HEK293 (cell line): Measurements from ENCODE around the gene EML1.

Experiments used
- CTCF ChIA-PET: fragments of 350-600 bp; formaldehyde crosslinking; extraction: SDS; loops from one replicate; lab custom pipeline; 2021; ENCODE audit warnings: antibody characterized with exemption; lab: Yijun Ruan, JAX
- POLR2A ChIA-PET: fragments of 300-600 bp; formaldehyde crosslinking; extraction: SDS; loops from one replicate; lab custom pipeline; 2020; ENCODE audit warnings: antibody characterized with exemption, inconsistent platforms; lab: Yijun Ruan, JAX
- H3K27ac ChIP-seq: fragments of 200-500 bp; sonication (Bioruptor generic); 2 replicates; pipeline ENCODE4 v1.5.1; 2014; ENCODE audit warnings: low read depth, low read length, control low read depth, inconsistent platforms; ENCODE audit errors: extremely low read depth
- H3K36me3 ChIP-seq, 2 experiments: fragments of 200-500 bp in 1 of 2; sonication (Bioruptor generic) in 1 of 2; 1 replicate in 1 of 2; 2 replicates in 1 of 2; pipeline ENCODE4 v1.5.1; 2014 to 2017; ENCODE audit warnings: inconsistent platforms in 2 of 2, low read length in 2 of 2; ENCODE audit not compliant: control insufficient read depth in 2 of 2, insufficient read depth in 1 of 2
- H3K4me1 ChIP-seq: fragments of 200-500 bp; sonication (Bioruptor generic); 2 replicates; pipeline ENCODE4 v1.5.1; 2014; ENCODE audit warnings: mild to moderate bottlenecking, low read length, inconsistent platforms; ENCODE audit not compliant: control insufficient read depth, insufficient read depth
- H3K4me3 ChIP-seq: 2 replicates; pipeline ENCODE4 v1.5.1; 2011; ENCODE audit warnings: low read depth, mild to moderate bottlenecking, control low read depth, low read length, moderate library complexity
- H3K9me3 ChIP-seq: fragments of 200-500 bp; sonication (Bioruptor generic); 2 replicates; pipeline ENCODE4 v1.5.1; 2014; ENCODE audit warnings: low read depth, low read length, inconsistent platforms; ENCODE audit not compliant: control insufficient read depth, insufficient read depth
- EGR2 ChIP-seq: fragments of 450-650 bp; formaldehyde crosslinking; IDR thresholded peaks from 2 replicates; pipeline ENCODE4 v1.5.1; 2016; ENCODE audit warnings: low read depth, missing biosample characterization, missing genetic modification characterization
- GLIS1 ChIP-seq: fragments of 450-650 bp; formaldehyde crosslinking; IDR thresholded peaks from 2 replicates; pipeline ENCODE4 v1.5.1; 2016; ENCODE audit warnings: missing biosample characterization, missing genetic modification characterization
- GLIS2 ChIP-seq: fragments of 450-650 bp; formaldehyde crosslinking; IDR thresholded peaks from 2 replicates; pipeline ENCODE4 v1.5.1; 2016; ENCODE audit warnings: missing biosample characterization, missing genetic modification characterization
- KLF1 ChIP-seq: fragments of 450-650 bp; formaldehyde crosslinking; IDR thresholded peaks from 2 replicates; pipeline ENCODE4 v1.5.1; 2016; ENCODE audit warnings: missing biosample characterization, missing genetic modification characterization
- YY2 ChIP-seq: fragments of 450-650 bp; formaldehyde crosslinking; IDR thresholded peaks from 2 replicates; pipeline ENCODE4 v1.5.1; 2016; ENCODE audit warnings: missing biosample characterization, missing genetic modification characterization
- ZBTB20 ChIP-seq: fragments of 450-650 bp; formaldehyde crosslinking; IDR thresholded peaks from 2 replicates; pipeline ENCODE4 v1.5.1; 2016; ENCODE audit warnings: missing biosample characterization, missing genetic modification characterization
- ZBTB8A ChIP-seq: fragments of 450-650 bp; formaldehyde crosslinking; IDR thresholded peaks from 2 replicates; pipeline ENCODE4 v1.5.1; 2016; ENCODE audit warnings: missing biosample characterization, missing genetic modification characterization
- ZIC2 ChIP-seq: fragments of 450-650 bp; formaldehyde crosslinking; IDR thresholded peaks from 2 replicates; pipeline ENCODE4 v1.5.1; 2016; ENCODE audit warnings: missing biosample characterization, missing genetic modification characterization
- ZNF114 ChIP-seq: fragments of 450-650 bp; formaldehyde crosslinking; IDR thresholded peaks from 2 replicates; pipeline ENCODE4 v1.5.0; 2017; ENCODE audit warnings: missing biosample characterization, missing genetic modification characterization
- ZNF600 ChIP-seq: fragments of 450-650 bp; formaldehyde crosslinking; IDR thresholded peaks from 2 replicates; pipeline ENCODE4 v1.5.1; 2016; ENCODE audit warnings: missing biosample characterization, missing genetic modification characterization
- ZNF747 ChIP-seq: fragments of 450-650 bp; formaldehyde crosslinking; IDR thresholded peaks from 2 replicates; pipeline ENCODE4 v1.5.1; 2016; ENCODE audit warnings: missing biosample characterization, missing genetic modification characterization
- ZNF791 ChIP-seq: fragments of 450-650 bp; formaldehyde crosslinking; IDR thresholded peaks from 2 replicates; pipeline ENCODE4 v1.5.1; 2016; ENCODE audit warnings: missing biosample characterization, missing genetic modification characterization
- ZXDB ChIP-seq: fragments of 450-650 bp; formaldehyde crosslinking; IDR thresholded peaks from 2 replicates; pipeline ENCODE4 v1.5.1; 2016; ENCODE audit warnings: missing biosample characterization, missing genetic modification characterization
- TF ChIP-seq, protein P1 (sequence below): fragments of 450-650 bp; formaldehyde crosslinking; IDR thresholded peaks from 2 replicates; pipeline ENCODE4 v1.5.1; 2017; ENCODE audit warnings: missing biosample characterization, missing genetic modification characterization
- TF ChIP-seq, protein P2 (sequence below): fragments of 450-650 bp; formaldehyde crosslinking; IDR thresholded peaks from 2 replicates; pipeline ENCODE4 v1.5.1; 2016; ENCODE audit warnings: missing biosample characterization, missing genetic modification characterization
- TF ChIP-seq, protein P3 (sequence below): fragments of 450-650 bp; formaldehyde crosslinking; IDR thresholded peaks from 2 replicates; pipeline ENCODE4 v1.5.1; 2016; ENCODE audit warnings: missing biosample characterization, missing genetic modification characterization
- TF ChIP-seq, protein P4 (sequence below): fragments of 450-650 bp; IDR thresholded peaks from 2 replicates; pipeline ENCODE4 v1.5.1; 2018; ENCODE audit warnings: missing biosample characterization, missing genetic modification characterization
- TF ChIP-seq, protein P5 (sequence below): fragments of 450-650 bp; formaldehyde crosslinking; IDR thresholded peaks from 2 replicates; pipeline ENCODE4 v1.5.1; 2016; ENCODE audit warnings: missing biosample characterization, missing genetic modification characterization
- TF ChIP-seq, protein P6 (sequence below): fragments of 450-650 bp; formaldehyde crosslinking; IDR thresholded peaks from 2 replicates; pipeline ENCODE4 v1.5.1; 2016; ENCODE audit warnings: missing biosample characterization, missing genetic modification characterization

The EML1 gene

DNA sequence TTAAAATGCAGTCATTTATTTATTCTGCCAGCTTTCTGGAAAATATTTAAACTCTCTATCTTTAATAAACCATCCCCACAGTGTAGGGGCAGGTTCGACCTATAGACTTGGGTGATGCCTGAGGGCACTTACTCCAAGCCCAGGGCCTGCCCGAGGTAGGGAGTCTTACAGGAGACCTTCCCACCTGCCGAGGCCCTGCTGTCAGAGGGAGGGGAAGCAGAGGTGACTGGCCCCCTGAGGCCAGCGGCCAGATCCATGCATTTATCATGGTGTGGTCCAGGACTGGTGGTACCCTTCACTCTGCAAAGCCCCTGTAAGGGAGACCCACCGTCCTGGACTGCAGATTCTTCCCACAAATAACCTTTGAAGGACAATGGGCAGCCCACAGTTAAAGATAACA, 7.6 kb downstream of the EML1 start:
- CTCF ChIA-PET, result no interaction called here

DNA sequence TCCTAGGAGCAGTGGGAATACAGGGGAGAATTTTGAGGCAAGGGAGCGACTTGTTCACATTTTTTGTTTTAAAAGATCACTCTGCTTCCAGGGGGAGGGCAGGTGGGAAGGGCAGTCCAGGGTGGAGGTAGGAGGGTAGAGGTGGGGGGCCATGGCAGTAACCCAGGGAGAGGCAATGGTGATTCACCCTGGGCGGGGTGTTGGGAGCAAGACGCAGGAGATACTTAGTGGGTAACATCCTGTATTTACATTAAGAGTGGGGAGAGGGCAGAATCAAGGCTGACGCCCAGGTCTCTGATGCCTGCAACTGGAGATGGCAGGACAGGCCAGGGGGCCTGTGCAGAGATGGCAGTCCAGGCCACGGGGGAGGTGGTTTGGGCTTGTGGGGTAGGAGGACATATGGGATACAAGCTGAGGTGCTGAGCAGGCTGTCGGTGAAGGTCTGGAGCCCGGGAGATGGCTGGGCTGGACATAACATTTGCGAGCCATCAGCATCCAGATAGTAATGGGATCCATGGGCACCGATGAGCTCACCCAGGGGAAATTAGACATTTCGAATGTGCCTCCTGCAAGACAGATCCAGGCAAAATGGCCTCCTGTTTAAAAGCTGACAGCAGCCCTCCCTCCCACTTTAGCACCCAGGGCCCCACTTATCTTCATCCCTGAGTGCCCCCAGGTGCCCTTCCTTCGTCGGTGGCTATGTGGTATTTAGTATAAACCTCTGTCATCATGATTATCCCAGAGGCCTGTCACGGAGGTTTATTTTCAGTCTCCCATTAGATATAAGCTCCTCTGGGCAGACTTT, 9.3 kb downstream of the EML1 start:
- Histone ChIP-seq H3K9me3 (no peaks in the 10 kb centered on the region), H3K4me3 (no peak overlapping the region), H3K36me3 (no peaks in the 10 kb centered on the region), H3K27ac (no peak overlapping the region; the same call in 1 of the 2 replicates), H3K4me1 (peaks cover 32% of the 10 kb centered on the region)
- CTCF ChIA-PET, result interaction anchor here (0.8 kb wide), 1 partner anchor 11 kb away, joined by 4 read pairs; no protein-coding TSS in a partner anchor
- POLR2A ChIA-PET, result no interaction called here
- TF ChIP-seq GLIS2 (tag by site-specific recombination), result peak; percentile 47; the same call in 1 of the 2 replicates
- peak; percentile 90 for TF ChIP-seq KLF1 (tag by site-specific recombination)
- TF ChIP-seq, protein P1, sequence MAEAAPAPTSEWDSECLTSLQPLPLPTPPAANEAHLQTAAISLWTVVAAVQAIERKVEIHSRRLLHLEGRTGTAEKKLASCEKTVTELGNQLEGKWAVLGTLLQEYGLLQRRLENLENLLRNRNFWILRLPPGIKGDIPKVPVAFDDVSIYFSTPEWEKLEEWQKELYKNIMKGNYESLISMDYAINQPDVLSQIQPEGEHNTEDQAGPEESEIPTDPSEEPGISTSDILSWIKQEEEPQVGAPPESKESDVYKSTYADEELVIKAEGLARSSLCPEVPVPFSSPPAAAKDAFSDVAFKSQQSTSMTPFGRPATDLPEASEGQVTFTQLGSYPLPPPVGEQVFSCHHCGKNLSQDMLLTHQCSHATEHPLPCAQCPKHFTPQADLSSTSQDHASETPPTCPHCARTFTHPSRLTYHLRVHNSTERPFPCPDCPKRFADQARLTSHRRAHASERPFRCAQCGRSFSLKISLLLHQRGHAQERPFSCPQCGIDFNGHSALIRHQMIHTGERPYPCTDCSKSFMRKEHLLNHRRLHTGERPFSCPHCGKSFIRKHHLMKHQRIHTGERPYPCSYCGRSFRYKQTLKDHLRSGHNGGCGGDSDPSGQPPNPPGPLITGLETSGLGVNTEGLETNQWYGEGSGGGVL (tag by site-specific recombination), result peak; percentile 78
- TF ChIP-seq ZNF791 (tag by site-specific recombination), result no peak
- TF ChIP-seq GLIS1 (tag by site-specific recombination), result peak; percentile 91
- peak; percentile 17; the same call in 1 of the 2 replicates for TF ChIP-seq ZBTB20 (tag by site-specific recombination)
- TF ChIP-seq, protein P2, sequence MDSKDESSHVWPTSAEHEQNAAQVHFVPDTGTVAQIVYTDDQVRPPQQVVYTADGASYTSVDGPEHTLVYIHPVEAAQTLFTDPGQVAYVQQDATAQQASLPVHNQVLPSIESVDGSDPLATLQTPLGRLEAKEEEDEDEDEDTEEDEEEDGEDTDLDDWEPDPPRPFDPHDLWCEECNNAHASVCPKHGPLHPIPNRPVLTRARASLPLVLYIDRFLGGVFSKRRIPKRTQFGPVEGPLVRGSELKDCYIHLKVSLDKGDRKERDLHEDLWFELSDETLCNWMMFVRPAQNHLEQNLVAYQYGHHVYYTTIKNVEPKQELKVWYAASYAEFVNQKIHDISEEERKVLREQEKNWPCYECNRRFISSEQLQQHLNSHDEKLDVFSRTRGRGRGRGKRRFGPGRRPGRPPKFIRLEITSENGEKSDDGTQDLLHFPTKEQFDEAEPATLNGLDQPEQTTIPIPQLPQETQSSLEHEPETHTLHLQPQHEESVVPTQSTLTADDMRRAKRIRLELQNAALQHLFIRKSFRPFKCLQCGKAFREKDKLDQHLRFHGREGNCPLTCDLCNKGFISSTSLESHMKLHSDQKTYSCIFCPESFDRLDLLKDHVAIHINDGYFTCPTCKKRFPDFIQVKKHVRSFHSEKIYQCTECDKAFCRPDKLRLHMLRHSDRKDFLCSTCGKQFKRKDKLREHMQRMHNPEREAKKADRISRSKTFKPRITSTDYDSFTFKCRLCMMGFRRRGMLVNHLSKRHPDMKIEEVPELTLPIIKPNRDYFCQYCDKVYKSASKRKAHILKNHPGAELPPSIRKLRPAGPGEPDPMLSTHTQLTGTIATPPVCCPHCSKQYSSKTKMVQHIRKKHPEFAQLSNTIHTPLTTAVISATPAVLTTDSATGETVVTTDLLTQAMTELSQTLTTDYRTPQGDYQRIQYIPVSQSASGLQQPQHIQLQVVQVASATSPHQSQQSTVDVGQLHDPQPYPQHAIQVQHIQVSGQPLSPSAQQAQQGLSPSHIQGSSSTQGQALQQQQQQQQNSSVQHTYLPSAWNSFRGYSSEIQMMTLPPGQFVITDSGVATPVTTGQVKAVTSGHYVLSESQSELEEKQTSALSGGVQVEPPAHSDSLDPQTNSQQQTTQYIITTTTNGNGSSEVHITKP (tag by site-specific recombination), result peak; percentile 43
- peak; percentile 53; the same call in 1 of the 2 replicates for TF ChIP-seq ZIC2 (tag by site-specific recombination)
- TF ChIP-seq YY2, result 0 out of 2 replicates have a peak, but pooled peaks have one; percentile 19
- peak; percentile 77 for TF ChIP-seq ZNF600 (tag by site-specific recombination)
- TF ChIP-seq ZXDB (tag by site-specific recombination), result no peak
- no peak for TF ChIP-seq ZNF114 (tag by site-specific recombination)
- 0 out of 2 replicates have a peak, but pooled peaks have one; percentile 64 for TF ChIP-seq EGR2 (tag by site-specific recombination)
- 0 out of 2 replicates have a peak, but pooled peaks have one; percentile 19 for TF ChIP-seq ZBTB8A (tag by site-specific recombination)
- TF ChIP-seq ZNF747 (tag by site-specific recombination), result no peak
- TF ChIP-seq, protein P3, sequence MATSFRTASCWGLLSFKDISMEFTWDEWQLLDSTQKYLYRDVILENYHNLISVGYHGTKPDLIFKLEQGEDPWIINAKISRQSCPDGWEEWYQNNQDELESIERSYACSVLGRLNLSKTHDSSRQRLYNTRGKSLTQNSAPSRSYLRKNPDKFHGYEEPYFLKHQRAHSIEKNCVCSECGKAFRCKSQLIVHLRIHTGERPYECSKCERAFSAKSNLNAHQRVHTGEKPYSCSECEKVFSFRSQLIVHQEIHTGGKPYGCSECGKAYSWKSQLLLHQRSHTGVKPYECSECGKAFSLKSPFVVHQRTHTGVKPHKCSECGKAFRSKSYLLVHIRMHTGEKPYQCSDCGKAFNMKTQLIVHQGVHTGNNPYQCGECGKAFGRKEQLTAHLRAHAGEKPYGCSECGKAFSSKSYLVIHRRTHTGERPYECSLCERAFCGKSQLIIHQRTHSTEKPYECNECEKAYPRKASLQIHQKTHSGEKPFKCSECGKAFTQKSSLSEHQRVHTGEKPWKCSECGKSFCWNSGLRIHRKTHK, result no peak
- TF ChIP-seq, protein P4, sequence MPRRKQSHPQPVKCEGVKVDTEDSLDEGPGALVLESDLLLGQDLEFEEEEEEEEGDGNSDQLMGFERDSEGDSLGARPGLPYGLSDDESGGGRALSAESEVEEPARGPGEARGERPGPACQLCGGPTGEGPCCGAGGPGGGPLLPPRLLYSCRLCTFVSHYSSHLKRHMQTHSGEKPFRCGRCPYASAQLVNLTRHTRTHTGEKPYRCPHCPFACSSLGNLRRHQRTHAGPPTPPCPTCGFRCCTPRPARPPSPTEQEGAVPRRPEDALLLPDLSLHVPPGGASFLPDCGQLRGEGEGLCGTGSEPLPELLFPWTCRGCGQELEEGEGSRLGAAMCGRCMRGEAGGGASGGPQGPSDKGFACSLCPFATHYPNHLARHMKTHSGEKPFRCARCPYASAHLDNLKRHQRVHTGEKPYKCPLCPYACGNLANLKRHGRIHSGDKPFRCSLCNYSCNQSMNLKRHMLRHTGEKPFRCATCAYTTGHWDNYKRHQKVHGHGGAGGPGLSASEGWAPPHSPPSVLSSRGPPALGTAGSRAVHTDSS, result no peak
- TF ChIP-seq, protein P5, sequence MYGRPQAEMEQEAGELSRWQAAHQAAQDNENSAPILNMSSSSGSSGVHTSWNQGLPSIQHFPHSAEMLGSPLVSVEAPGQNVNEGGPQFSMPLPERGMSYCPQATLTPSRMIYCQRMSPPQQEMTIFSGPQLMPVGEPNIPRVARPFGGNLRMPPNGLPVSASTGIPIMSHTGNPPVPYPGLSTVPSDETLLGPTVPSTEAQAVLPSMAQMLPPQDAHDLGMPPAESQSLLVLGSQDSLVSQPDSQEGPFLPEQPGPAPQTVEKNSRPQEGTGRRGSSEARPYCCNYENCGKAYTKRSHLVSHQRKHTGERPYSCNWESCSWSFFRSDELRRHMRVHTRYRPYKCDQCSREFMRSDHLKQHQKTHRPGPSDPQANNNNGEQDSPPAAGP (tag by site-specific recombination), result peak; percentile 88; the same call in 1 of the 2 replicates

More for the DNA sequence above, 7.6 kb downstream of the EML1 start:
- no peak overlapping the region for H3K4me3 ChIP-seq
- no peaks in the 10 kb centered on the region for H3K9me3 ChIP-seq
- no peaks in the 10 kb centered on the region for H3K36me3 ChIP-seq
- POLR2A ChIA-PET, result no interaction called here
- peaks cover 32% of the 10 kb centered on the region for H3K4me1 ChIP-seq
- no peak overlapping the region for H3K27ac ChIP-seq
- TF ChIP-seq ZIC2 (tag by site-specific recombination), result peak; percentile 36
- TF ChIP-seq, protein P6, sequence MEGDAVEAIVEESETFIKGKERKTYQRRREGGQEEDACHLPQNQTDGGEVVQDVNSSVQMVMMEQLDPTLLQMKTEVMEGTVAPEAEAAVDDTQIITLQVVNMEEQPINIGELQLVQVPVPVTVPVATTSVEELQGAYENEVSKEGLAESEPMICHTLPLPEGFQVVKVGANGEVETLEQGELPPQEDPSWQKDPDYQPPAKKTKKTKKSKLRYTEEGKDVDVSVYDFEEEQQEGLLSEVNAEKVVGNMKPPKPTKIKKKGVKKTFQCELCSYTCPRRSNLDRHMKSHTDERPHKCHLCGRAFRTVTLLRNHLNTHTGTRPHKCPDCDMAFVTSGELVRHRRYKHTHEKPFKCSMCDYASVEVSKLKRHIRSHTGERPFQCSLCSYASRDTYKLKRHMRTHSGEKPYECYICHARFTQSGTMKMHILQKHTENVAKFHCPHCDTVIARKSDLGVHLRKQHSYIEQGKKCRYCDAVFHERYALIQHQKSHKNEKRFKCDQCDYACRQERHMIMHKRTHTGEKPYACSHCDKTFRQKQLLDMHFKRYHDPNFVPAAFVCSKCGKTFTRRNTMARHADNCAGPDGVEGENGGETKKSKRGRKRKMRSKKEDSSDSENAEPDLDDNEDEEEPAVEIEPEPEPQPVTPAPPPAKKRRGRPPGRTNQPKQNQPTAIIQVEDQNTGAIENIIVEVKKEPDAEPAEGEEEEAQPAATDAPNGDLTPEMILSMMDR (tag by site-specific recombination), result no peak
